HL-60 (cell line): Measurements from ENCODE around the gene JAKMIP1.

ENCODE experiments used
- CTCF ChIP-seq: IDR thresholded peaks from one replicate; pipeline ENCODE4 v1.5.1; 2011; ENCODE audit warnings: low read length, control low read depth, inconsistent platforms; ENCODE audit not compliant: insufficient read depth
- REST ChIP-seq: IDR thresholded peaks from 2 replicates; pipeline ENCODE4 v1.6.1; 2012; ENCODE audit warnings: low read depth; ENCODE audit not compliant: insufficient replicate concordance
- SPI1 ChIP-seq: IDR thresholded peaks from 2 replicates; pipeline ENCODE4 v1.6.1; 2012; ENCODE audit warnings: low read depth, mild to moderate bottlenecking, borderline replicate concordance

GRCh38 chr4:6216588-6216987, 16.2 kb upstream of the JAKMIP1 start:
- no peak for TF ChIP-seq CTCF
- no peak for TF ChIP-seq REST
- no peak for TF ChIP-seq SPI1
